Glomerular visceral epithelial cell (primary cell): ENCODE results near the gene FAM43A.

ENCODE experiments used
- DNase-seq: peaks from one replicate; pipeline ENCODE4 v3.0.0-alpha.2; 2016; ENCODE audit errors: extremely low spot score

FAM43A gene

DNA sequence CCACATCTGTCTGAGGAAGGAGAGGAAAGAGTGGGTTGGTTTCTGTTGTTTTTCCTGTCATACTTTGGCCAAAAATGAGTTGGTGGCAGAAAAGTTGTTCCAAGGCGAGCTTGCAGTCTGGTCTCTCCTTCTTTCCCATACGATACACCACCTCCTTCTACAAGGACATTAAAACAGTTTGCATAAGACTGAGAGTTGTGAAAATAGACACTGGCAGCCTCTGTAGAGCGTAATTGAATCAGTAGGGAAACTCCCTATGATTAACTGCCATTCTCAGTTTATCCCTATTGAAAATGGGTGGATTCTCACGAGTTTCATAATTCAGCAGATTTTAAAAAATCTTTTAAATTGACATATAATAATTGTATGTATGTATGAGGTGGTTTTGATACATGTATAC lies 10.0 kb upstream of the FAM43A start:
- DNase-seq = no peak

- DNase-seq = no peak
These were observed 9.2 kb upstream of the FAM43A start for GRCh38 chr3:194676471-194676870.

DNA sequence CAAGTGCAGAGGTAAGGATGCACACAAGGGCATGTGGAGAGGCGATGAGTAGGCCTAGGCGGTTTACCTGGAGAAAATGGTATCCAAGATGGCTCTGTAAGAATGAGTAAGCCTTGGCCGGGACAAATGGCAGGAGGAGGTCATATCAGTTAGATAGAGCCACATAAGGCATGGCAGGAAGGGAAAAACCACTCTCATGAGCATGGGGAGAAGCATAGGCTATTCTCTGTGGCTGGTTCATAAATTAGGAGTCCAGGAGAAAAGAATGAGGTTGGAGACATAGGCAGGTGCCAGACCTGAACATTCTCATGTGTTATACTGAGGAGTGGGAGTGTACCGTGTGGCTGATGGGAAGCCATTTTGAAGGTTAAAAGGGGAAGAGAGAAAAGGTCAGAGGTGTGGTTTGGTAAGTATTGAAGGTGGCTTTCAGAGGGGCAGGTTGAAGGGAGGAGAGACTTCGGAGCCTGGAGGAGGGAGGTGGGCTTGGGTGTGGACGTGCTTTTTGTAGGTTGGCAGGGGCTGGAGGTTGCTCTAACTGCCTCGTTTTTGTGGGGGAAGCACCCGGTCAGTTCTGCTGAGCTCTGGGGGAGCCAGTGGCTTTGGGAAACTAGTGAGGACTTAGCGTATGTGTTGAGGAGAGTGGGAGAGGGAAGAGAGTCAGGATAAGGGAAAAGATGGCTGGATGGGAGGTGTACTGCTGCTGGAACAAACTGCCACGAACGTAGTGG lies 4.6 kb upstream of the FAM43A start:
- DNase-seq = no peak

GRCh38 chr3:194682189-194682693 lies 3.4 kb upstream of the FAM43A start:
- no peak for DNase-seq

GRCh38 chr3:194682694-194683310 lies 2.9 kb upstream of the FAM43A start:
- peak; percentile 80 for DNase-seq

GRCh38 chr3:194683380-194683779 lies 2.3 kb upstream of the FAM43A start:
- no peak for DNase-seq

- DNase-seq = no peak
These were observed 492 bp upstream of the FAM43A start for GRCh38 chr3:194685065-194685717.

GRCh38 chr3:194686414-194686815 lies 732 bp downstream of the FAM43A start:
- DNase-seq = no peak

DNA sequence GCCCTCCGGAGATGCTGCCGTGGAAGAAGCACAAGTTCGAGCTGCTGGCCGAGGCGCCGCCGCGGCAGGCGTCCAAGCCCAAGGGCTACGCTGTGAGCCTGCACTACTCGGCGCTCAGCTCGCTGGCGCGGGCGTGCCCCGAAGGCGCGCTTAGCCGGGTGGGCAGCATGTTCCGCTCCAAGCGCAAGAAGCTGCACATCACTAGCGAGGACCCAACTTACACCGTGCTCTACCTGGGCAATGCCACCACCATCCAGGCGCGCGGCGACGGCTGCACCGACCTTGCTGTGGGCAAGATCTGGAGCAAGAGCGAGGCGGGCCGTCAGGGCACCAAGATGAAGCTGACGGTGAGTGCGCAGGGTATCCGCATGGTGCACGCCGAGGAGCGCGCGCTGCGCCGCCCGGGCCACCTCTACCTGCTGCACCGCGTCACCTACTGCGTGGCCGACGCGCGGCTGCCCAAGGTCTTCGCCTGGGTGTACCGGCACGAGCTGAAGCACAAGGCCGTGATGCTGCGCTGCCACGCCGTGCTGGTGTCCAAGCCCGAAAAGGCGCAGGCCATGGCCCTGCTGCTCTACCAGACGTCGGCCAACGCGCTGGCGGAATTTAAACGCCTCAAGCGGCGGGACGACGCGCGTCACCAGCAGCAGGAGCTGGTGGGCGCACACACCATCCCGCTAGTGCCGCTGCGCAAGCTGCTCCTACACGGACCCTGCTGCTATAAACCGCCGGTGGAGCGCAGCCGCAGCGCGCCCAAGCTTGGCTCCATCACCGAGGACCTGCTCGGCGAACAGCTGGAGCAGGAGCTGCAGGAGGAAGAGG lies 1.3 kb downstream of the FAM43A start:
- DNase-seq = peak; percentile 15

GRCh38 chr3:194687638-194688199 lies 2.0 kb downstream of the FAM43A start:
- DNase-seq = no peak

- no peak for DNase-seq
These were observed 2.6 kb downstream of the FAM43A start for GRCh38 chr3:194688200-194688740.

DNA sequence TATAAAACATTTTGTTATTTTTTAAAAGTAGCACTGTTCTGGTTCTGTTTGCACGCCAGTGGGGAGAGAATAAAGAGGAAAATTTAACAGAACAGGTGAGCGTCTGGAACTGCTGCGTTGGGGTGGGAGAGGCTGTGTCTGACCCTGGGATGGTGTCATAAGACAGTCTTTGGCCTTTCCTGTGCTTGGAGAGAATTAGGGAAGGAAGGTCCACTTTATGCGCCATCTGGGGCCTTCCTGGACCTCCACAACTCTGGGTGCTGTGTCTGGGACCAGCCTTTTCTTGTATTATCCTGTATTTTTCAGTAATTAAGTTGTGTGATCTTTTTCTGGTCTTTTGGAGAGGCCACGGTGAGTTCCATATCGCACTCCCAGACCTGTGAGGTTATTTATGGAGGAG lies 3.3 kb downstream of the FAM43A start:
- DNase-seq = no peak

DNA sequence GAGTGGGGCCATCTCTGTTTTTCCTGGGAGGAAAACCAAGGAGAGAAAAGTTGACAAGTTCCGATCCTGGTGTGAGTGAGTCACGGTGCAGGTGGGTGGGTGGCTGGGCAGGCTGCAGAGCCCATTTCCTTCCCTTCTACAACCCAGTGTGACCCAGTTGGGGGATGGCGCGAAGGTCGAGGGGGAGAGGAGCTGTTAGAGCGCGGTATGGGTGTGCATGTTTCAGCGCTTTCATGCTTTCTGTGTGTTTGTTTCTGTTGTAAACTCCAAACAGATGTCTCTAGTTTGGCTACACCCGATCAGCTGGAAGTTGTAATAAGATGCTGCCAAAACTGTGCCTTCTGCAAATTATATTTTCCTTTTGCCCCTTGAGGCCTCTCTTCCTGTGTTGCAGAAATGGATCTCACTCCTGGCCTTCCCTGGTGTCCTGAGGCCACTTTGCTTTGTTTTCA lies 3.8 kb downstream of the FAM43A start:
- no peak for DNase-seq

DNA sequence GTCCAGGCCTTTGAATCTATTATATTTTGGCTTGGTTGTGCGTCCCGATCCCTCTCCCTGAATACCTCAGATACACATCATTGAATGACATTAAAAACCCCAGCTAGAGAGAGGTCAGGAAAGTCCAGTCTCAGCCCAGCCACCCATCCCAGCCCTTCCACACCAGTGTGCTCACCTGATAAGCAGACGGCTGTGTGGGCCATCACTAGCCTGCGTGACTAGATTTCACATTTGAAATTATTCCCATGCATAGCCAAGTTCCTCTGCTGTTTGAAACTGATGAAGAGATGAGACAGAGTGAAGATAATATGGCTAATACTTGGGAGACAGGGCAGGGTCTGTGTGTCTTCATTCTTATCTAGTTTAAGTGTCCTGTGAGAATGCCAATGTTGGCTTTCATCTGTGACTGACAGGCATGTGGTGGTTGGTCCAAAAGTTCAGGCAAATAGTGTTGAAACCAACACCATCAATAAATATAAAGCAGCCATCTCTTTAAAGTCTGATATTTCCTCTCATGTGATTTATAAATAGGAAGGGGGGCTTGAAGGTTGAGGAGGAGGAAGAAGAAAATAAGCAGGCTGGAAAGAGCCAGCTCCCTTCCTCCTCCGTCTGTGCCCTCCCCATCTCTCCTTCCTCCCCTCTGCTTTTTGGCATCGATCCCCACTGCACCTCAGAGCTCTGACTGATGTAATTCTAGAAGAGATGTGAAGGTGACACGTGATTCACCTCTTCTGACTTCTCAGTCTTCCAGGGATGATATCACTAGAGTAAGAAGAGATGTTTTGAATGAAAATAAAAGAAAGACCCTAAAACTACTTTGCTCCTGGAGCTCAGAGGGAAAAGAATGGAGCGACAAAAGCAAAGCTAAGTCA lies 5.1 kb downstream of the FAM43A start:
- peak; percentile 55 for DNase-seq

DNA sequence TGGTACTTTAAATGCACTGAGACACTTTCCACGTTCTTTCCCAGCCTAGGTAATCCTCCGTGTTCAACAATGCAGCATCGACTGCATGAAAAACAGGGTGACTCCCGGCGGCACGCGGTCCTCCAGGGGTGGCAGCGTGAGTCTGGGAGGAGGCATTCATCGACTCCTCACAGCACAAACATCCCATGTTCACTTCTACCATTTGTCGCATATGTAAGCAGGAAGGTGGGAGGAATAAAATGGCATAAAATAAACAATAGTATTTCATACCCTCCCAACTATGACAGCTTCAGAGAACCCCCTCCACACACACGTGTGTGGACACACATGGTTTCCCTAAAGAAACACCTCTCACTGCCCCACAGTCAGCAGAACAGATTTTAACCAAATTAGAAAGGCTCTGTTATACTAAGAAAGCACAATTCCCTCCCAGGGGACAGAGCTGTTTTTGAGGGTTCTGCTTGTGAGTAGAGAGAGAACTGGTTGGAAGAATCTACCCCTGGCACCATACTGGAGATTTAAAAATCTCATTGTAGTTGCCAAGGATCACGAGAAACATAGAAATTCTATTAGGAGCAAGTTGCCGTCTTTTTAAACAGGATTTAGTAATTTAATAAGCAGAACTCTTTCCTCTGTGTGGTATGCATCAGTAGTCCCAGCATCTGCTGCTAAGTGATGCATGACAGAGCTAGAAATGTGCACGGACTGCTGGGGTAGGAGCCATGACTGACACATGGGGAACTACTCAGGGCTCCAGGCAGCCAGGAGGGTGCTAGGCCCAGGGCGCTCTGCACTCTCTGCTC lies 6.0 kb downstream of the FAM43A start:
- peak; percentile 70 for DNase-seq

GRCh38 chr3:194696702-194697101 lies 11.0 kb downstream of the FAM43A start:
- no peak for DNase-seq

DNA sequence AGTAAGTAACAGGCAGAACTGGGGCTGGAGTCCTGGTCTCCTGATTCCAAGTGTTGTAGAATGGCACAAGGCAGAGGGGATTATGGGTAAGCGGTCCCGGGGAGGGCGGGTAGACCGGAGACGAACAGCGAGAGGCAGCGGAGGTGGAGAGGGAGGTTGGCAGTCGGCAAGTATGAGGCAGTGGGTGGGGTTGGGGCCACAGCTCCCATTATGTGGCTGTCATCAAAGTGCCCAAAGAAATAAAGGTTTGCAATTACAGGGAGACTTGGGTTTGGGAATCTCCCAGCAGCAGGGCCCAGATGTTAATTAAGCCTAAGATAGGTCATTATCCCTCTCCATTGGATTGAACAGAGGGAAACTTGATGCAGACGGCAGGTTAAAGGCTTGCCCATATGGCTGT lies 16.9 kb downstream of the FAM43A start:
- no peak for DNase-seq

GRCh38 chr3:194705227-194705626 lies 19.5 kb downstream of the FAM43A start:
- no peak for DNase-seq

- no peak for DNase-seq
These were observed 20.1 kb downstream of the FAM43A start for GRCh38 chr3:194705761-194706160.

GRCh38 chr3:194707147-194707540 lies 21.5 kb downstream of the FAM43A start:
- DNase-seq = peak; percentile 30
